HuH-7.5 (cell line): Measurements from ENCODE around the gene RHOF.

Source experiments
- DNase-seq: peaks from one replicate; pipeline ENCODE4 v3.0.0; 2011; ENCODE audit warnings: low spot score

RHOF gene

DNA sequence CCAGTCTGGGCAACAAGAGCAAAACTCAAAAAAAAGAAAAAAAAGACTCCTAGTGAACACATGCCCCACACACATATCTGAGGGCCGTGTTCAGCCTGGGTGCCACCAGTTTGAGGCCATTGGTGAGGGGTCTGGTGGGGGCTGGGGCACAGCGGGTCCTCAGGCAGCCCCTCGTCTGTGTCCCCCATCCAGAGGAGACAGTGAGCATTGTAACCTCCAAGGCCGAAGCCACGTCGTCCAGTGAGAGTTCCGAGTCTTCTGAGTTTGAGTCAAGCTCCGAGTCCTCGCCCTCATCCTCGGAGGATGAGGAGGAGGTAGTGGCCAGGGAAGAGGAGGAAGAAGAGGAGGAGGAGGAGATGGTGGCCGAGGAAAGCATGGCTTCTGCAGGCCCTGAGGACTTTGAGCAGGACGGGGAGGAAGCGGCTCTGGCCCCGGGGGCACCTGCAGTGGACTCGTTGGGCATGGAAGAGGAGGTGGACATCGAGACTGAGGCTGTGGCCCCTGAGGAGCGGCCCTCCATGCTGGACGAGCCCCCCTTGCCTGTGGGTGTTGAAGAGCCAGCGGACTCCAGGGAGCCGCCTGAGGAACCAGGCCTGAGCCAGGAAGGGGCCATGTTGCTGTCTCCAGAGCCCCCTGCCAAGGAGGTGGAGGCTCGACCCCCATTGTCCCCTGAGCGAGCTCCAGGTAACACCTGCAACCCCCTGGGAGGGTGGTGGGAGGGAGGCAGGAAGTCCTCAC lies 25.9 kb upstream of the RHOF start:
- DNase-seq: no peak

DNA sequence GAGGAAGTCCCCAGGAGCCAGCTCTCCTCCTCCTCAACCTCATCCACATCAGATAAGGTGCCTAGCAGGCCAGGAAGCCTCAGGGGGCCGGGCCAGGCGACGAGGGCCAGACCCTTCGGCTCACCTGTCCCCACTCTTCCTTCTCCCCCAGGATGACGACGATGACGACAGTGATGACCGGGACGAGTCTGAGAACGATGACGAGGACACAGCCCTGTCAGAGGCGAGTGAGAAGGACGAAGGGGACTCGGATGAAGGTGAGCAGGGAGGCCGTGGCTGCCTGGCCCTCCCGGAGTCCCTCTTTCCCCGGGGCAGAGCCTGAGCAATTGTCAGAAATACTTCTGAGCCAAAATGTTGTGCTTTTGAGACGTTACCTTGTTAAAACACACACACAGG lies 24.2 kb upstream of the RHOF start:
- no peak for DNase-seq

DNA sequence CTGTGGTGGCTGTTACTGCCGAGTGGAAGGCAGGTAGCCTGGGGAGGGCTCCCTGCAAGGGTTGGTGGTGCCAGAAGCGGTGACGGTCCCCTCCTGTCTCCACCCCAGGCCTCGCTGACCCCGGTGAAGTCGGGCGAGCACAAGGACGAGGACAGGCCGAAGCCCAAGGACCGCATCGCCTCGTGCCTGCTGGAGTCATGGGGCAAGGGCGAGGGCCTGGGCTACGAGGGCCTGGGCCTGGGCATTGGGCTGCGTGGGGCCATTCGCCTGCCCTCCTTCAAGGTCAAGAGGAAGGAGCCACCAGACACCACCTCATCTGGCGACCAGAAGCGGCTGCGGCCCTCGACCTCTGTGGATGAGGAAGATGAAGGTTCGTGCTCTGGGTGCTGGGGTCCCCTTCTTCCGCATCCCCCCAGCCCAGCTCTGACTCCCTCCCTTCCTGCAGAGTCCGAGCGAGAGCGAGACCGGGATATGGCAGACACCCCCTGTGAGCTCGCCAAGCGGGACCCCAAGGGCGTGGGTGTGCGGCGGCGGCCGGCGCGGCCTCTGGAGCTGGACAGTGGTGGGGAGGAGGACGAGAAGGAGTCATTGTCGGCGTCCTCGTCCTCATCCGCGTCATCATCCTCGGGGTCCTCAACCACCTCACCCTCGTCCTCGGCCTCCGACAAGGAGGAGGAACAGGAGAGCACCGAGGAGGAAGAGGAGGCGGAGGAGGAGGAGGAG lies 23.6 kb upstream of the RHOF start:
- DNase-seq: no peak

DNA sequence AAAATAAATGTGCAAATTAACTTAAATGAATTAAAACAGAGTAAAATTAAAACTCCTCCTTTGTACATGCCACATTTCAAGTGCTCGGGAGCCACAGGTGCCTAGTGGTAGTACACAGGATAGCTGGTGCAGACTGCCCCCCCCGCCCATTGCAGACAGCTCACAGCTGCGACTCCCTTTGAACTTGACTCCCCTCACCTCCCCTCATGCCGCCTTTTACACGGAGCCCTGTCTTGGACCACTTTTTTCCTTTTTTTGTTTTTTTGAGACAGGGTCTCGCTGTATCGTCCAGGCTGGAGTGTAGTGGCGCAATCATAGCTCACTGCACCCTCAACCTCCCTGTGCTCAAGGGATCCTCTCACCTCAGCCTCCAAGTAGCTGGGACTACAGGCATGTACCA lies 21.8 kb upstream of the RHOF start:
- no peak for DNase-seq

DNA sequence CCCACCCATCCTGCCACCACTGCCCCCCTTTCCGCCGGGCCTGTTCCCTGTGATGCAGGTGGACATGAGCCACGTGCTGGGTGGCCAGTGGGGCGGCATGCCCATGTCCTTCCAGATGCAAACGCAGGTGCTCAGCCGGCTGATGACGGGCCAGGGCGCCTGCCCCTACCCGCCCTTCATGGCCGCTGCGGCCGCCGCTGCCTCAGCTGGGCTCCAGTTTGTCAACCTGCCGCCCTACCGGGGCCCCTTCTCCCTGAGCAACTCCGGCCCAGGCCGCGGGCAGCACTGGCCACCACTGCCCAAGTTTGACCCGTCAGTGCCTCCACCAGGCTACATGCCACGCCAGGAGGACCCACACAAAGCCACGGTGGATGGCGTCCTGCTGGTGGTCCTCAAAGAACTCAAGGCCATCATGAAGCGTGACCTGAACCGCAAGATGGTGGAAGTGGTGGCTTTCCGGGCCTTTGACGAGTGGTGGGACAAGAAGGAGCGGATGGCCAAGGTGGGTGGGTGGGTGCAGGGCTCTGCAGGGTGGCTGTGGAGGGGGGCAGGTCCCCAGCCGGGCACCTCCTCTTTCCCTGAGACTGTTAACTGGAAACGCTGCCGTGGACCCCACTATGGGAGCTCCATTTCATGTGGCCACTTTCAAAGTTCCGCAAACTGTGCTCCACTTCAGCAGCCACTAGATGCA lies 21.1 kb upstream of the RHOF start:
- DNase-seq: no peak

DNA sequence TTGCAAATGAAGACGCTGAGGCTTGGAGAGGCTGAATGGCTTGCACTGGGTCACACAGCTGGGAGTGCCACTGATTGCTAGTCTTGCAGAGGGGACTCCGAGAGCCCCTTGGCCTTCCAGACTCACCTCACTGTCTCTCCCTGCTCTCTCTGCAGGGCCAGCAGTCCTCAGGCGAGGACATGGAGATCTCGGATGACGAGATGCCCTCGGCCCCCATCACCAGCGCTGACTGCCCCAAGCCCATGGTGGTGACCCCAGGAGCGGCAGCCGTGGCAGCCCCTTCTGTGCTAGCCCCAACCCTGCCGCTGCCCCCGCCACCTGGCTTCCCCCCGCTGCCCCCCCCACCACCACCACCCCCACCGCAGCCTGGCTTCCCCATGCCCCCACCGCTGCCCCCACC lies 20.5 kb upstream of the RHOF start:
- no peak for DNase-seq

DNA sequence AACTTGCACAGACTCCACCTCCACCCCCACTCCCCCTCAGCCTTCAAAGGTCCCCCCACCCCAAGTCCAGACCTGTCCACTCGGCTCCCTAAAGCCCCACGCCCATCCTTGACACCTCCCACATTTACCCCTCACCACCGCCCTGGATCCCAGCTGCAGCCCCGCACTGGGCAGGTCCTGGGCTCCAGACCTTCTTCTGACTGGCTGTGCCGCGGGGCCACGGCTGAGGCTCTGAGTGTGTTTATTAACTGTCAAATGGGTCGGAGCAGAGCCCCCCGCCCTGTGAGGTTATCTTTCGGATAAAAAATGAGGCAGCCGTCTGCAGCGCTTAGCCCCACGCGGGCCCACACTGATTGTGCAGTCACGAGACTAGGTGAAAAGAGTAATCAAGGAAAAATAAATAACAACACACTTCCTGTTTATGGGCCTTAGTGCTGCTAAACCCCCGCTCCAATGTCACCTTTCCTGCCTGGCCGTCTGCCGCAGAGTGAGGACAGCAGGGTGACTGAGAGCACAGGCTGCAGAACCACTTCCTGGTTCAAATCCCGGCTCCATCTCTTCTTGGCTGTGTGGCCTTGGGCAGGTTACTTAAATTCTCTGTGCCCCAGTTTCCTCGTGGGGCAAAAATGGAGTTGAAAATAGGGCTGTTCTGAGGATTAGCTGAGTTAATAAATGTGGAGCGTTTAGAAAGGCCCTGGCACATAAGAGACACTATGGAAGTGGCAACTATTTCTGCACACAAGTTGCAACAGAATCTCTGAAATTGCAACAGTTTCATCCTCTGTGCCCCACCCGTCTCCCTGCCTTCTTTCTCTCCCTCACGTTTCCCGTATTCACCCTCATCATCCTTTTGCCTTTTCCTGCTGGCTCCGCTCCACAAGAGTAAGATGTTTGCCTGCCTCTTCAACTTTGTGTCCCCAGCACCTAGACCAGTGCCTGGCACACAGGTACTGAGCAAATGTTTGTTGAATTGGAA lies 19.7 kb upstream of the RHOF start:
- DNase-seq: no peak

DNA sequence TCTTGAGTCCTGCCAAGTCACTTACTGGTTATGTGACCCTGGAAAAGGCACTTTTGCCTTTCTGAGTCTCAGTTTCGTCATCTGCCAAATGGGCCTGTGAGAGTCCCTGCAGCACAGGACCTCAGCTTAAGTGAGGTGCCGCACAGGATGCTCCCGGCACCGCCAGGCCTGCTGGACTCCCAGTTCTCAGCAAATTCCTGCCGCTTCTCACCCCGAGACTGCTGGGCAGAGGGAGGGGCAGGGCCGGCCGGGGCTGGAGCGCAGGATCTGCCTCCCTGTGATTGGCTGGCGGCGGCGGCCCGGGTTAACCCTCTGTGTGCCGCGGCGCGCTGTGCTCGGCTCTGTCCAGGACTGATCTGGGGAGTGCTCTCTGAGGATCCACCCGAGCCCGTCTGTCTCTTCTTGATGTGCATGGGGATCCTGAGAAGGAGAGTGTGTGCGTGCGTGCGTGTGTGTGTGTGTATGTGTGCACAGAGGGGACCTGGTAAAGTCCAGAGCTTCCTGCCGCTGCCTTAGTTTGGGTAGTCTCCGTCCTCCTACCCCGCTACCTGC lies 18.9 kb upstream of the RHOF start:
- no peak for DNase-seq

DNA sequence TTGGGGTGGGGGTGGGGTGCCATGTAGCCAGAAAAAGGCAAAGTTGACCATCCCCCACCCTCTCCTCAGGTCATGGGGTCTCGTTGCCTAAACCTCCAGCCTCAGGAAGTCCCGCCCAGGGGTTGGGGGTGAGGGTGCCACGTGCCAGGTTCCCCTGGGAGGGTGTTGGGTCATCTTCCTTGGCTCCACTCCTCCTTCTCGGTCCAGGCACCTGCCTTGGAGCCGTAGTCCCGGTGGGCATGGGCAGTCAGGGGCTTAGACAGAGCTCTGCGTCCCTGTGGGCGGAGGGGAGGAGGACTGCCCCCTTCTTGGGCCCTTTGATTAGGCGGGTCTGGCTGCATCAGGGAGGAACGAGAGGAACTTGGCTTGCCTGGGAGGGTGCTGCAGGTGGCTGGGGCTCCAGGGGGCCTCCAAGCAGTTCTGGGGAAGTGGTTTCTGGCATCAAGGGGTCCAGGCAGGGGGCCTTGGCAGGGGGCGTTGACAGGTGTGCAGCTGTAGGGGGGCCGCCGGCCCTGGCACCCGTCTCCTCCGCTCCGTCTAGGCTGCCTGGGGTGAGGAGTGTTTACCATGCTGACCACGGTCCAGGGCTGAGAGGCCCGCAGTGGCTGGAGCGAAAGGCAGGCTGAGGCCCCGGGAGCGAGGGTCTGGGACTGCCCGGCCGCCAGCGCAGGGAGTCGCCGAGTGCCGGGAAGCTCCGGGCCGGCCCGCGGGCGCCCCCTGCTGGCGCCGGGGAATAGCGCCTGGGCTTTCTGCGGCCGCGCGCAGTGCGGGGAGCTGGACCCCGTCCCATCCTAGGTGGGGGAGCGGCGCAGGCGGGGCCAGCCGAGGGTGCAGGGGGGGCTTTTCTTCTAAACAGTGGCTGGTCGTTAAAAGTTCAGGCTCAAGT lies 18.2 kb upstream of the RHOF start:
- DNase-seq: peak; percentile 89

DNA sequence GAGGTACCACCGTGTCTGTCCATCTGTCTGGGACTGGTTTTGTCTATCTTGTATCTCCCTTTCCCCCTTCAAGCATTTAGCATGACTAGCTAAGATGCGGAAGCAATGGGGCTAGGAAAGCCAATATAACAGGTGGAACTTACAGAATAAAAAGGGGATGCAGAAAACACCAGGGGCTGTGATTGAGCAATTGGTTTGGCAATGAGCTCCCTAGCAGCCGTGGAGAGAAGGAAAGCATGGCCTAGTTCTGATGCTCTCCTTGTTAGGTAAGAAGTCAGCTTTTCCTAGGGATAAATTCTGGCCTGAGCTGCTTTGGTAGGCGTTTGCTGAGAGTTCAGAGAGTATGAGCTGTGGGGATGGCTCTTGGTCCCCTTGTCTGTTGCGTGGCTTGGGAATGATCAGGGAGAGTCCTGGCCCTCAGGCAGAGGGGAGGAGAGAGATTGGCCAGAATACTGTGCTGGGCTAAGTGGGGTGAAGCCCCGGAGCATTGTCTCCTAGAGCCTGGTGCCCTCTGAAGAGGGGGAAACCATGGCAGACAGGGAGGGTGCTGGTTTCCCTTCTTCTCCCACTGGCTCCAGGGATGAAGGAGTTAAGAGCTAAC lies 17.4 kb upstream of the RHOF start:
- DNase-seq: no peak

DNA sequence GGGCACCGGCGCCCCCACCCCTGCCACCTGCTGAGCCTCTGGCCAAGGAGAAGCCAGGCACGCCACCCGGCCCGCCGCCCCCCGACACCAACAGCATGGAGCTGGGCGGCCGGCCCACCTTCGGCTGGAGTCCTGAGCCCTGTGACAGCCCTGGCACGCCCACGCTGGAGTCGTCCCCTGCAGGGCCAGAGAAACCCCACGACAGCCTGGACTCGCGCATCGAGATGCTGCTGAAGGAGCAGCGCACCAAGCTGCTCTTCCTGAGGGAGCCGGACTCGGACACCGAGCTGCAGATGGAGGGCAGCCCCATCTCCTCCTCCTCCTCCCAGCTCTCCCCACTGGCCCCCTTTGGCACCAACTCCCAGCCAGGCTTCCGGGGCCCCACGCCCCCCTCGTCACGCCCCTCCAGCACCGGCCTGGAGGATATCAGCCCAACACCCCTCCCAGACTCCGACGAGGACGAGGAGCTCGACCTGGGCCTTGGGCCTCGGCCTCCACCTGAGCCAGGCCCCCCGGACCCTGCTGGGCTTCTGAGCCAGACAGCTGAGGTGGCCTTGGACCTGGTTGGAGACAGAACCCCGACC lies 16.8 kb upstream of the RHOF start:
- no peak for DNase-seq

DNA sequence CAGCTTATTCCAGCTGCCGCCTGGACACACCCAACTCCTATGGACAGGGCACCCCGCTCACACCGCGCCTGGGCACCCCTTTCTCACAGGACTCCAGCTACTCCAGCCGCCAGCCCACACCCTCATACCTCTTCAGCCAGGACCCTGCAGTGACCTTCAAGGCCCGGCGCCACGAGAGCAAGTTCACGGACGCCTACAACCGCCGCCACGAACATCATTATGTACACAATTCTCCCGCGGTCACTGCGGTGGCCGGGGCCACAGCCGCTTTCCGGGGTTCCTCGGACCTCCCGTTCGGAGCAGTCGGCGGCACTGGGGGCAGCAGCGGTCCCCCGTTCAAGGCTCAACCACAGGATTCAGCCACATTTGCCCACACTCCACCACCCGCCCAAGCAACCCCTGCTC lies 16.2 kb upstream of the RHOF start:
- DNase-seq: no peak

DNA sequence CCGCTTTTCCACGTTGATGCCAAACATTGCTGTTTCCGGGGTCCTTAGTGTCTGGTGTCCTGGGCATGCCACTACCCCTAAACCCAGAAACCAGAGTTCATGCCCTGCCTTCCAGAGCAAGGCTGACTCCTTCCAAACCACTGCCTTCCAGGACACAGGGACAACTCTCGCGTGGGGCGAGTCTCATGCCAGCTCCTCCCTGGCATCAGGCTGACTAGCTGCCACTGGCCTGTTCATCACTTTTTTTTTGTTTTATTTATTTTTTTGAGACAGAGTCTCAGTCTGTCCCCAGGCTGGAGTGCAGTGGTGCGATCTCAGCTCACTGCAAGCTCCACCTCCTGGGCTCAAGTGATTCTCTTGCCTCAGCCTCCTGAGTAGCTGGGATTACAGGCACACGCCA lies 15.1 kb upstream of the RHOF start:
- DNase-seq: no peak

DNA sequence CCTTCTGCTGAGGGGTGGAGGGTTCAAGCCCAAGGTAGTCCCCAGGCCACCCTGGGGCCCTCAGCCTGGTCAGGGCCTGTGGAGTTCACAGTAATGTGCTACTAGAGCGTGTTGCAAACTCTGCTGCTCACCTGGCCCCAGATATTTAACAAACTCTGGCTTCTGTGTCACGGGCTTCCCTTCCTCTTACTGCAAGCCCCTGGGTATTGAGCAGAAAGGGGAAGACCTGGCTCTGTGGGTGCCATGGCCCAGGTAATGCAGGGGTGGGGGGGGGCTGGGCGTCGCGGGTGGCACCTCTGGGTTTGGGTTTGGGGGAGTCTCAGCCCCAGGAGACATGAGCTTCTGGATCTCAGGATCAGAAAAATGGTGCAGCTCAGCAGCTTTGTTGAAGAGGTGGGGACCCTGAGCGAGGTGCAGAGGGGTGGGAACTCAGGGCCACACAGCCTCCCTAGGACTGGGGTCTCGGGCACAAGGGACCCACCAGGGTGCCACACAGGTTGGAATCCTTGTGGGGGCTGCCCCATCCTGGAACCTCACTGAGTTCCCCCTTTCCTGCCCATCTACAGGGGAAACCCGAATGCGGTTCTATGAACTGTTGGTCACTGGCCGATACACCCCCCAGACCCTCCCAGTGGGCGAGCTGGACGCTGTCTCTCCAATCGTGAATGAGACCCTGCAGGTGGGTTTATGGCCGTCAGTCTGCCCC lies 14.3 kb upstream of the RHOF start:
- no peak for DNase-seq

DNA sequence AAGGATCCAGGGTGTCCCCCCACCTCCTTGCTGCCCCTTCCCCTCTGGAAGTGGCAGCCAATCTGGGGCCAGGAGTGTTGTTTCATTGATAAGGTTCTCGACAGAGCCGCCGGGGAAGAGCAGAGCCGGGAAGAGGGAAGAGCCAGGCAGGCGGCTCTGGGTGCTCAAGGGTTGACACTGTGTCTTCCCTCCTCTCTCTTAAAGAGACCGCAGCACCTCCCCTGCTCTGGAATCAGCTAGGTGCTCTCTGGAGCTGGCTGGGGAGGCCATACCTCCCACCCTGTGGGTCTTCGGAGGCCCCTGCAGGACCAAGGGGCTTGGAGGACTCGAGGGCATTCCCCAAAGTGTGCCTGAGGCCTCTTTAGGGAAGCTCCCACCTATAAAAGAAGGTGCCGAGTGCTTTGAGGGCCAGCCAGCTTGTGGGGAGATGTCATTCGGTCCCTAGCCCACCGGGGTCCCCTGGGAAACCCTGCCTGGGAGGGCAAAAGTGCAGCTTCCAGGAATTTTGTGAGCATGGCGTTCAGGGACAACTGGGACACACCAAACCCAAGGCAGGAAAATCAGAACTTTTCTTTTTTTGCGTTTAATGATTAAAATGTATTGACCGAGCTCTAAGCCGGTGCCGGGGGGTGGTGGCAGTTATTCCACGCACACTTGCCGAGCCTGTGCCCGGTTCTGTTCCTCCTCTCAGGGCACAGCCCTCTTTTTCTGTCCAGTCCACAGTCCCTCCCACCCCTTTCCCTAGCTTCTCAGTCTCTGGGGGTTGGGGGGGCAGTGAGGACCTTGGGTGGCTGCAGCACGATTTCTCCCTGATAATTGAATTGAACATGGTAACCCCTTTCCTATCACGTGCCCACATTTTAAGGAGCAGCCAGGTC lies 13.3 kb upstream of the RHOF start:
- no peak for DNase-seq

DNA sequence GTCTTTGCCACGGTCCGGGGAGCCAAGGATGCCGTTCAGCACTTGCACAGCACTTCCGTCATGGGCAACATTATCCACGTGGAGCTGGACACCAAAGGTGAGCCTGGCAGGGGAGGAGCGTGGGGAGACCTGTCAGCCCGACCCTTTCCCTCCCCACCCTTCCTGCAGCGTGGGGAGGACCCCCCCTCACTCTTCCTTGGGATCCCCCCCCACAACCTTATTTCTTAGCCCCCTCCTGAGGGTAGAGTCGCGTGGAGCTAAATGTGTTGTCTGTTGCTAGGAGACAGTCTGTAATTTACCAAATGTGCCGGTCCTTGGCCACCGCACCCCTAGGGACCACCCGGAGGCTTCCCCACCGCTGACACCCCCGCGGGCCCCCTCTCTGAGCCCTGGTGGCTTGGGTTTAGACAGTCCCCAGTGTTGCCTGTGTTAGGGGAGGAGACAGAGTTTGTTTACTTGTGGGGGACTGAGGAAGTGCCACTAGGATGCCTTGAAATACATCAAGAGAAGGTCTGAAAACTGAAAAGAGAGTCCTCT lies 12.6 kb upstream of the RHOF start:
- DNase-seq: no peak

DNA sequence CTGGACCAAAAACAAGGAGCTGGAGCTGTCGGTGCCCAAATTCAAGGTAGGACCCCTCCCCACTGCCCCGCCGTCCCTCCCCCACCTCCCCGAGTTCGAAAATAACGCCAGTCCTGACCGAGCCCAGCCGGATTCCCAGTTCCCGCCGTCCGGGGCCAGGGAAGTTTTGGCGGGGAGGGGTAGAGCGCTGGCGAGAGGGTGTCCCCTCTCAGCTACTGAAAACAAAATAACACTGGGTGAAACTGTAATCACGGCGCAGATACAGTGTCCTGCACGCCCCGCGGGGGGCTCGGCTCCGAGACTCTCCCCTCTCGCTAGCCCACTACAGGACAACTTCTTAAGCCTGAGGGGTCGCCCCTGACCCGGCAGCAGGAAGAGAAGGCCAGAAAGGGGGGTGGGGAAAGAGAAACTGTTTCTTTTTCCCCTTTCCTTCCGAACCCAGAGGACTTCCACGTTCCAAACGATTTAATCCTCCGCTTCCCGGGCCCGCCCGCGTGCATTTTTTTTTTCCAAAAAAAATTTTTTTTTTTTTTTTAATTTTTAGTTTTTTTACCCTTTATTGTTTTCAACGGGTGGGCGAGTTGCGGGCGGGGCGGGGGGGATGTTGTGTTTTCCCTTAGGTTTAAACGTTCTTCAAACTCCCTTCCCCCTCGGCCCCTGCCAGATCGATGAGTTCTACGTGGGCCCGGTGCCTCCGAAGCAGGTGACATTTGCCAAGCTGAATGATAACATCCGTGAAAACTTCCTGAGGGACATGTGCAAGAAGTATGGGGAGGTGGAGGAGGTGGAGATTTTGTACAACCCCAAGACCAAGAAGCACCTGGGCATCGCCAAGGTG lies 11.9 kb upstream of the RHOF start:
- no peak for DNase-seq
